GM18520 (cell line): ENCODE data around the gene FAM110D.

Experiments used
- ATAC-seq: cut with Tn5 transposase; IDR thresholded peaks from one replicate; pipeline ENCODE4 v1.9.1; 2021; ENCODE audit not compliant: unreplicated experiment

Gene FAM110D

DNA sequence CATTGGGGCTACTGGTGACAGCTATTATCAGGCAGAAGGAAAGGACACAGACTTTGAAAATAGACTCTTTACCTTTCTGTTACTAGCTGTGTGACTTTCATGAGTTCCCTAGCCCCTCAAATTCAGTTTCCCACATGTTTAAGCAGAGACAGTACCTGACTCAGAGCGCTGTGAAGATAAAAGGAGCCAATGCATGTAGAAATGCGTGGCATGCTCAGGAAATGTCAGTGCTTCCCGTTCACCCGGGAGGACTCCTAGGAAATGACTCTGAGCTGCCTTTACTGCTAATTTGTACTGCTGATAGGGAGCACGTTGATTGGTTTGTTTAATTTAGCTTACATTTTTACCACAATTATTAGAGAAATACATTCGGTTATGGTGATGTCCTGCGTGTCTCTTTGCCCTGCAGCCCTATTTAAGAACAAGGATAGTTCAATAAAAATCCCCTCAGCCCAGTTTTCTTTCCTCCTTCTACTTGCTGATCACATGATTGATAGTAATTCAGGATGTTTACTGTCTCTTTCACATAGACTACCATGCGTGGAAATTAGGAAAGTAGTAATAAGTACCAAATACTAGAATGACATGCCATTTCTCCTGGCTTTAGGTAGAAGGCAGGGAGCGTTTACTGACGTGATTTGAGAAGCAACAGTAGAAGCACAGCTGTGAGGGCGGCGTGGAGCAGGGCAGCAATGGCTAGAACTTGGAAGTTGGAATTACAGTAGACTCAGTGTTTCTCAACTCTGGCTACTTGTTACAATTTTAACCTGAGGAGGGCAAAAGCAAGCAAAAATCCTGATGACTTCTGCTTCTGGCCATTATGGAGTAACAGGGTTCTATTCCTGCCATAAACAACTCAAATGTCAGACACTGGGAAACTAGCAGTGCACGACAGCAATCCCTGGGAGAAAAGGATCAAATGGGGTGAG is 31.4 kb upstream of the FAM110D start:
- no peak for ATAC-seq

DNA sequence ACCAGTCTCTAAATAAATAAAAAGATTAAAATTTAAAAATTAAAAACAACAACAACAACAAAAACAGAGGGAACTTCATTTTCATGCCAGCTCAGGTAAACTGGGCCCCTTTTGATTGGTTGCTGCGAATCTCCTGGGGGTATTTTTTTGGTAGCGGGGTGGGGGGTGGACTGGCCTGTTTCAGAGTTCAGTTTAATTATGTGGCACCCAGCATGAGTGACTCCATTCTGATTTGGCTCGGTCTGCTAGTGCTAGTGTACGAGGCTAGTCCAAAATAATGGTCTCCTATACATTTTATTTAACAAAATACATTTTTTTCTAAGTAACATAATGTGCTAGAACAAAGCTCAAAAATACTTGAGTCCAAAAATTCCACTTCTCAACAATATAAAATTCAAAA is 29.1 kb upstream of the FAM110D start:
- ATAC-seq = no peak

DNA sequence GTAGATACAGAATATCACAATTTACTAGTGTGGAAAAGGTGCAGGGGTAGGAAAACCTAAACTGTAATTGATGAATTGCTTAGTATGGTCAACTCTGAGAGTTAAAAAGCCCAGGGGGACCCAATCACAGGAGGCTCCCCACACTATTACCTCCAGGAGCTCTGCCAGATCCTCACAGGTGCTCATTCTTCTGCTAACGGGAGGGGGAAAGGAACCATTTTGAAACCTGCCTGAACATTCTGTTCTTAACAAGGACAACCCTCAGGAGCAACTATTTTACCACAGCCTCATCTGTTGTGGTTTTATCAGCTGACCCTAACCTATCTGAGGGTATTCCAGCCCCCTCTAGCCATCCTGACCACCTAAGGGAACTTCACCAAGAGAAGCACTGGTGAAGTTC is 28.2 kb upstream of the FAM110D start:
- no peak for ATAC-seq

DNA sequence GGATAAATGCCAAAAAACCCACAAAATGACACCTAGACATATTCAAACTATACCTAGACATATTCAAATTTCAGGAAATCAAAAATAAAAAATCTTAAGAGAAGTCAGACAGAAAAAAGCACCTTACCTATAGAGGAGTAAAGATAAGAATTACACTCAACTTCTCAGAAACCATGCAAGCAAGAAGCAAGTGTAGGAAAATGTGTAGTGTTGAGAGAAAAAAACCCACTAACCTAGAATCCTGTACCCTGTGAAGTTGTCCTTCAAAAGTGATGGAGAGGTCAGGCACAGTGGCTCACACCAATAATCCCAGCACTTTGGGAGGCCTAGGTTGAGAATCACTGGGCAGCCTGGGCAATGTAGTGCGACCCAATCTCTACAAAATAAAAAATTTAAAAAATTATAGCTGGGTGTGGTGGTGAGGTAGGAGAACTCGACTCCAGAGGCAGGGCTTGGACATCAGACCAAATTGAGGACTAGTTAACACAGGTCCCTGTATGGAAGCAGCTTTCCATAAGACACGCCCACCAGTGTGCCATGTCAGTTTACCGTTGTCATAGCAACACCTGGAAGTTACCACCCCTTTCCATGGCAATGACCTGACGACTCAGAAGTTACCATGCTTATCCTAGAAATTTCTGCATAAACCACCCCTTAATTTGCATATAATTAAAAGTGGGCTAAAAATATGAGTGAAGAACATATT is 26.6 kb upstream of the FAM110D start:
- ATAC-seq = no peak

DNA sequence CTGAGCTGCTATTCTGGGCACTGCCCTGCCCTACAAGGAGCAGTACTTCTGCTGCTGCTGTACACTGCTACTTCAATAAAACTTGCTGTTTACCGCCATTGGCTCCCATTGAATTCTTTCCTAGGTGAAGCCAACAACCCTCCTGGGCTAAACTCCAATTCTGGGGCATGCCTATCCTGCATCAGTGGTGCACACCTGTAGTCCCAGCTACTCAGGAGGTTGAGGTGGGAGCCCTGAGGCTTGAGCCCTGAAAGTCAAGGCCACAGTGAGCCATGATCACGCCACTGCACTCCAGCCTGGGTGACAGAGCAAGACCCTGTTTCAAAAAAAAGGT is 26.1 kb upstream of the FAM110D start:
- no peak for ATAC-seq

DNA sequence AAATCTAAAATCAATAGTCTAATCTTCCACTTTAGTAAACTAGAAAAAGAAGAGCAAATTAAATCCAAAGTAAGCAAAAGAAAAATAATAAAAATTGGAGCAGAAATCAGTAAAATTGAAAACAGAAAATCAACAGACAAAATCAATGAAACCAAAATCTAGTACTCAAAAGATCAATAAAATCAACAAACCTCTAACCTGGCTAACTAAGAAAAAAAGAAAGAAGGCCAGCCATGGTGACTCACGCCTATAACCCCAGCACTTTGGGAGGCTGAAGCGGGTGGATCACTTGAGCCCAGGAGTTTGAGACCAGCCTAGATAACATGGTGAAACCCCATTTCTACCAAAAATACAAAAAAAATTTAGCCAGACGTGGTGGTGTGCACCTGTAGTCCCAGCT is 24.4 kb upstream of the FAM110D start:
- no peak for ATAC-seq

DNA sequence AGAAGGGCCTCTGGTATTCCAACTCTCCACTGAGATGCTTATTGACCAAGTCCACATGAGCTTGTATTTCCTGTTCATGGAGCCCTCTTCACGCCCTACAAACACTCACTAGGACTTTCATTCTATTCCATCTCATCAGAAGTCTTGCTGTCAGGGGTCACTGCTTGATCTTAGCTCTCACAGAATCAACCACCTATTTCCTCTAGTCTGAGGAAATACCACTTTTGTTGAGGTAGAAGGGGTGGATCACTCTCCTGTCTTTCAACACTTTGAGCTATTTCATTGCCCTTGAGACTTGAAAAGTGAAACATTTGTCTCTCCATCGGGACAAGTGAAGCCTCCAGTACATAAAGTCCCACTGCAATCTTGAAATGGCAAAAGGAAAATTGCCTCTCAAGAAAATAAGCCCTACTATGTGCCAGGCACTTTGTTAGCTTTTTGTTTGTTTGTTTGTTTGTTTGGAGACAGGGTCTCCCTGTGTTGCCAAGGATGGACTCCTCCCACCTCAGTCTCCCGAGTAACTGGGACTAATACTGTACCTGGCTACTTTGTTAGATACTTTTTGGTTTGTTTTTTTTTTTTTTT is 19.8 kb upstream of the FAM110D start:
- no peak for ATAC-seq

DNA sequence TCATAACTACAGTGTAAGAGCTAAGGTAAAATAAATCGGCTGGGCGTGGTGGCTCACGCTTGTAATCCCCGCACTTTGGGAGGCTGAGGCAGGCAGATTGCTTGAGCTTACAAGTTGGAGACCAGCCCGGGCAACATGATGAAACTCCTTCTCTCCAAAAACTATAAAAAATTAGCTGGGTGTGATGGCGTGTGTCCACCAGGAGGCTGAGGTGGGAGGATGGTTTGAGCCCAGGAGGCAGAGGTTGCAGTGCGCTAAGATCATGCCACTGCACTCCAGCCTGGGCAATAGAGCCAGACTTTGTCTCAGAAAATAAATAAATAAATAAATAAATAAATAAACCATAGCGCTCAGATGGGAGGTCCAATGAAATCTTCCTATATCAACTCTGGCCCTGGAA is 16.7 kb upstream of the FAM110D start:
- ATAC-seq = no peak

DNA sequence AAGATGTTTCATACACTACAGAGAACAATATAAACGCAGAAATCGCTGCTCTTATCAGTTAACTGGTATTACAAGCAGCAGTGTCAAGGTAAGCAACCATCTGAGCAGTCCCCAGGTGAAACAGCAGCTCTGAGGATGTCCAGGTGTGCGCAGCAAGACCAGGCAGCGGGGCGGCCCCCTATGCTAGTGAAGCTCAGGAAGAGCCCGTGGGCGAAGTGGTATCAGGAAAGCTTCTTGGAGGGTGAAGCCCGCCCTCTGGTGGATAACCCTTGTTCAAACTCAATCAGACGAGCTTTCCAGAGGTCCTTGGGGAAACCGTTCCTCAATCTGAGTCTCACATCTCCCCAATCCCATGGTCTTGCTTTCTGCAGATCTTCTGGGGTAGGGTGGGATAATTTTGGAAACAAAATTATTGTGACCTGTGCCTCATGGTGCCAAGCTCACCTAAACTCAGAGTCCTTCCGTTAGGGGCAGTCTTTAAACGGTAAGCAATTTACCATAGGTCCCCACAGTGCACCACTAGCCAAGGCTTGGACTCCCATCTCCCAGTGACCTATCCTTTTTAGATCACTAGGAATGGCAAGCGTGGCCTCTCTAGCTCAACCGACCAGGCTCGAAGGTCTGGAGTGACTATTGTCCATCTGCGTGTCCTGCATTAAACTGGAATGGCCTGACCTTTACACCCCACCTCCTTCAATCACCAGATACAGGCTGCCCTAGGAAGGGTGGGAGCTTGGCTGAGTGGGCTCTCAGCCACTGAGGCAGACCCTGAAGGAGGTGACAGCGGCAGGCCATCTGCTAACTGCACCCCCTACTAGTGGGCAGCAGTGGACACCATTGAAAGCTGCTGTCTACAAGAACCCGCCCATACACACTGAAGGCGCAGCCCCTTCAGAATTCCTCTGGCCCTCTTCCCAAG is 13.6 kb upstream of the FAM110D start:
- no peak for ATAC-seq

DNA sequence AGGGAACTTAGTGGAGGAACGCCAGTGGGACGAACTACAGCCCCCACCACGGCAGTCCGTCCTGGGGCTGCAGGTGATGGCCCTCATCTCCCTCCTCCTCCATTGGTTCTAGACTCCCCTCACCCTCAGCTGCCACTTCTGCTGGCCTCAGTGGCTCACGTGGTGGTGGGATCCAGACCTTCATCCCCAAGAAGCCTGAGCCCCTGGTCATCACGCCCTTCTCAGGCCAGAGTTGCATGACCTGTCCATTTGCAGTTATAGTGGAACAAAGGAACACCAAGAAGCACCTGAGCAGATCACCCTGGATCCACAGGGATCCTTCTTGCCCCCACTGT is 13.0 kb upstream of the FAM110D start:
- ATAC-seq = no peak

DNA sequence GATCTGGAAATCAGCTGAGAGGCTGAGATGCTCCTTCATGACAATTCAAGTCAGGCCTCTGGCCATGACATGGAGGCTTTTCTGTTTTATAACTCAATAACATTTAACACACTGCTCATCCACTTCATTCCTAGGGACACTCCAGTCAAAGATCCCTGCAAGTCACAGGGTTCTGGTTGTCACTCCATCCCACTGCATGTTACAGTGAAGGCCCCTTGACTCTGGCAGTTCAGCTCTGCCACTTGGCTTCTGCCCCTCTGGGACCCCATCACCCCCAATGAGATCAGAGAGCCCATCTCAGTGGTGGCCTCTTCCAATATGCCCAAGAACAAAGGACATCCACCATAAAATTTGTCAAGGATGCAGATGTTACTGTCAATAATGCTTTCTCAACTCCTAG is 10.0 kb upstream of the FAM110D start:
- ATAC-seq = no peak

DNA sequence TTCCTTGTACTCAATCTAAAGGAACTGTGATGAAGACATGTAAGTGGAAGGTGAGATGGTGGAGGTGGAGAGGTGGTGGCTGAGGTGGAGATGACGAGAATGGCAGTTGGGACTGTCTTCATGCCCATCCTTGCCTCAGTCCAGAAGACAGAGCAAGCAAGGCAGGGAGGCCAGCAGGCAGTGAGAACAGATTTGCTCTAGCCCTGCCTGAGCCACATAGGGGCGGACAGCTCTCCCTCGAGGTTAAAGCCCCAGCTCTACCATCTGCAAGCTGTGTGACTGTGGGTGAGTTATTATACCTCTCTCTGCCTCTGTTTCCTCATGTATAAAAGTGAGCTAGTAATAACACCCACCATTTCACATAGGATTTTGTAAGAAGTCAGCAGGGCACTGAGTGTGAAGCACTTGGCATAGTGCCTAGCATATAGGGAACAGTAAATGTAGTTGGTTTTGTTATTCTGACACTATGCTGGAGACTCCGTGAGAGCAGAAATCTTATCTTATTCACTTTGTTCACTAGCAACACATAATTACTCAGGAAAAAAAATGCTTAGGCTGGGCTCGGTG is 4.8 kb upstream of the FAM110D start:
- ATAC-seq = no peak

DNA sequence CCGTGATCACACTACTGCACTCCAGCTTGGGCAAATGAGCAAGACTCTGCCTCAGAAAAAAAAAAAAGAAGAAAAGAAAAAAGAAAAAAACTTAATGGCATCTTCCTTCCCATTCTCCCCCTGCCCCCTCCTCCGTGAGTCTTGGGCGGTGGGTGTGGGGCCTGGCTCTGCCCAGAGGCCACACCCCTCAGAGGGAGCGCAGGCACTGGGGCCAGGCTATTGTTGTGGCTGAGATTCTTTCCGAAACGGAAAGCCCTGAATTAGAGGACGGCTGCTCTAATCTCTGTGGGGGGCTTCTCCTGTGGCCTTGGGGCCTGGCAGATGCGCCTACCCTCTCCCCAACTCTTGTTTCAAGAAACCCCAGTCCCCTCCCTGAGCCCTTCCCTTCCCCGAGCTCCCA is 4.1 kb upstream of the FAM110D start:
- ATAC-seq = no peak

DNA sequence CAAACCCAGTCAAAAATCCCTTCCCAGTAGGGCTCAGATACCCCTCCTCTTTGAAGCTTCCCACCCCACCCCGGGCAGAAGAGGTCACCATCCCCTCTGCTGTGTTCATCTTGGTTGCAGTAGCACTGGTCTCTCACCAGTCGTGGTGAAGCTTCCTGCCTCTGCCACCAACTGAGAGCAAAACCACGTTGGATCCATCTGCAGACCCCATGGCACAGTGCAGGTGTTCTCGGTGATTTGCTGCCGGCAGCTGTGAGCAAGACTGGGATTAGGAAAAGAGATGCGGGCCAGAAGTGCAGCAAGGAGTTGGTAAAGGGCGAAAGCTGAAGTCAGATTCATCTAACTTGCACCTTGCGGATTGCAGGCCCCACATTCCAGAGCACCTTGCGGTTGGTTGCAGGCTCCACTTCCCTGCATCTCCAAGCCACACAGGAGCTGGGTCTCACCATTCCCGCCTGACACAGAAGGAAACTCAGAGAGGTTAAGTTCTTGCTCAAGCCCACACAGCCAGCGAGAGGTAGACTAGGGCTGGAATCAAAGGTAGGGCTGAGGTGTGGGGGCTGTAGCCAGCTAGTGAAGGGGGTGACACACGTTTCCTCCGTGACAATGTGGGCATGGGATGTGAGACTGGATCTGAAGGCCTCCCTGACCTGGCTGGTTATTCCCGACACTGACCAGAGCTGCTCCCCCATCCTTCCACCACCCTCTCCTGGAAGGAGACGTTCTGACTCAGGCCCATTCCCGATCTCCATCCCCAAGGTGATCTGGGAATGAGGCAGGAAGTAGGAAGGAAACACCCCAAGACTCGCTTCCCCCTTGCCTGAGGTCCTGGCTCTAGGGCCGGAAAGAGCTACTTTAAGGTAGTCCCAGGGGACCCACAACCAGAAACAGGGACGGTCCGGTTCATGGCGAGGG is 3.3 kb upstream of the FAM110D start:
- no peak for ATAC-seq

DNA sequence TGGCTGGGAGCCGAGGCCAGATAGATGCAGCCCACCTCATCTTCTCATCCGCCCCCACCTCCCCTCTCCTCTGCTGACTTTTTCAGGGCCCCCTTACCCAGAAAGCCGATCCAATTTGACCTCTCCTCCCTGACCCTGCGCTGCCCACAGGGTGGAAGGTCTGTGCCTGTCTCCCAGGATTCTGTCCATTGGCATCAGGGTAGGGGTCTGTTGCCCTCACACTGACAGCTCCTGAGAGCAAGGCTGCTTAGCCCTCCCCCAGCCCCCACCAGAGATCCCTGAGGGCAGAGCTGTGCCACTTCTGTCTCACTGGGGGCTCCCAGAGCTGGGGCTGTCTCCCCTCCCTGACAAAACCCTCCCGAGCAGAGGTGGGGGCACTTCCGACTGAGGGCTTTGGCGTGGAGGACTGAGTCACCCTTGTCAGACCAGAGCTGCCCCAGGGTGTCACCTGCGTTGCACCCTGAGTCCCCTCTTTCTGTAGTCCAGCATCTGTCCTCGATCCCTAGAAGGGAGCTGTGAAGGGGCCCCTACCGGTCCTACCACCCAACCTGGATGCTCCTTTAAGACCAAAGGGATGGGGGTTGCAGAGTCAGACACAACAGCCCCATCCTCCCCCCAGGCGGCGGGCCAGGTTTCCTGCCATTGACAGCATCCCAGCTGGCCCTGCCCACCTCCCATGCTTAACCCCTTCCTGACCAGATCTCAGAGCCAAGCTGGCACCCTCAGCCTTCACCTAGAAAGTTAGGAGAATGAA is 2.4 kb upstream of the FAM110D start:
- no peak for ATAC-seq

DNA sequence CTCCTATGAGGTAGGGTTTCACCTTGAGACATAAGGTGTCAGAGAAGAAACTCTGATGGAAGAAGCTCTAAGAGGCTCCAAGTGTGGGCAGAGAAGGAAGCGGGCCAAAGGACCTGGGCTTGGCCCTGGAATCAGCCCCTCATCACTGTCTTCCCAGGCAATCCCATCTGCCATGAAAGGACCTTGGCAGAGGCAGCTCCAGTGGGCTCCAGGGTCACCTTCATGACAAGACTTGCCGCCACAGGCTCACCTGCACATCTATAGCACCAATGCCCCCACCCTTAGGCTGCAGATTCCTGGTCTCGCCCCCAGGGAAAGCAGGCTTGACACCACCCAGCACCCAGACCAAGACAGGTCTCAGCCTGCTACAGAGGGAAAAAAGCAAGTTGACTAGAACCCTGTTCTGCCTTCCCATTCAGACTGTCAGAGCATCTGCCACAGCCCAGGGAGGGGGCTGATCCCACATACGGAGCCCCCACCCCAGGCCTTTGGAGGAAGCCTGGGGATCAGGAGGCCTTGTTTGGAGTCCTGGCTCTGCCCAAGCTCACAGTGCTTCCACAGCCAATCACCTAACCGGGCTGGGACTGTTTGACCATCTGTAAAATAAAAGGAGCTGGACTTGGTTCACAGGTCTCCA is 490 bp upstream of the FAM110D start:
- no peak for ATAC-seq

DNA sequence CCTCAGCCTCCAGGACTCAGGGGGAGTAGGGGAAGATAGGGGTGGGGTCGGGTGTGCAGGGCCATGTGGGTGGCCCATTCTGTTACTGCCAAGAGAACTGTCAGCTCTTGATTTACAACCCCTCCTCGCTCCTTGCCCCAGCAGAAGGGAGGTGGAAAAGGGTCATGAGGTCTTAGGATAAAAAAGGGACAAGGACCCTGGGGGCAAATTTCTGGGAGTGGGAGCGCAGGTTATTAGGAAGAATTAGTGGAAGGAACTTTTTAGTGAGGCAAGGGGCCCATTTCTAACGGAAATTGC is 812 bp downstream of the FAM110D start:
- ATAC-seq = no peak

DNA sequence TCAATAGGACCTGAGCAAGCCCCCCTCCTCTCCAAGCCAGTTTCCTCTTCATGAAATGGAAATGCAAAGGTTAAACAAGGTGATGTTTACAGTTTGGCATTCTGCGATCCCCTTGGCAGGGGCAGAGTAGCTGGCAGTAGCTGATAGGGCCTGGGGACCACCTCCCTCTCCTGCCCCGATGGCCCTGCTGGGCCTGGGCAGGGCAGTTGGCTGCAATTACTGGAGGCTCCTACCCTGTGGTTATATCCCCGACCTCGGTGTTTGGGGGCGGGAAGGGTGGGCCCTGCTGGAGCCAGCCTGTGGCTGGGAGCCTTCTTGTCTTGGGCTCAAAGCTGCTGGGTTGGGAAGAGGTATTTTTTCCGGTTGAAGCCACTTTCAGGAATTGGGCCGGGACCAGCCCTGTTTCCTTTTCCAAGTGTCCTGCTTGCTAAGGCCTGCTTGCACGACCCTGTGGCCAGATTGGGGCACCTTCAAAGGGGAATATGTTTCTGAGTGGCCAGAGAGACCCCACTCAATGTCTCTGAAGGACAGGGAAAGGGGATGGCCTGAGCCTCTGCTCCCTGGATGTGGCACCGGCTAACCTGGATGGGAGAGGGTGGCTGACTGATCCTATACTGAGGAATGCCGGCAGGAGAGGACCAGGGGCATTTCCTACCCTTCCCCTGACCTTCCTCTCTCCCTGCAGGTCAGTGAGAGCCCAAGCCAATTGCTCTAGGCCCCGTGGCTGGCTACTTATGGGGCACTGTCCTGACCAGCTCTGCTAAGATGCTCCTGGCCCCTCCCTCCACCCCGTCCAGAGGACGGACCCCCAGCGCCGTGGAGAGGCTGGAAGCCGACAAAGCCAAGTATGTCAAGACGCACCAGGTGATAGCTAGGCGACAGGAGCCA is 1.9 kb downstream of the FAM110D start:
- ATAC-seq = no peak
